Stimulated activated CD8-positive, alpha-beta memory T cell treated with anti-CD3 and anti-CD28 coated beads, Interleukin-15, amount 100 ng/mL, for 48 hours (primary cell): ENCODE data around the gene APOL3.
"Not testable (repeated sequence)": the region's sequence is repeated elsewhere in the genome, so short reads cannot be mapped to it uniquely, and the experiment has no call there.

Source experiments
- DNase-seq, 2 donors: peaks; one replicate each; pipeline ENCODE4 v3.0.0-alpha.2; 2020; ENCODE audit warnings: low read depth in 2 of 2

The APOL3 gene

GRCh38 chr22:36101756-36102155, 58.8 kb downstream of the APOL3 start:
- no peak for DNase-seq

GRCh38 chr22:36100908-36101307, 59.6 kb downstream of the APOL3 start:
- DNase-seq = not testable (repeated sequence)

- DNase-seq = no peak
Measured at GRCh38 chr22:36100134-36100824, 60.3 kb downstream of the APOL3 start.

GRCh38 chr22:36099561-36099960, 61.0 kb downstream of the APOL3 start:
- not testable (repeated sequence) for DNase-seq

GRCh38 chr22:36097880-36098279, 62.7 kb downstream of the APOL3 start:
- no peak for DNase-seq

- DNase-seq = not testable (repeated sequence)
Measured at GRCh38 chr22:36090772-36091171, 69.8 kb downstream of the APOL3 start.
